HepG2 (cell line): ENCODE data around the gene COG8. TPM values are rescaled to one million over a fixed set of nuclear protein-coding genes. Genes with fewer than 3 reads are reported as not detected.

Experiments
- ETV6 ChIP-seq: sonication (generic); formaldehyde crosslinking; conservative IDR thresholded peaks from 2 replicates; pipeline ENCODE4 v1.4.0; 2020; ENCODE audit warnings: missing genetic modification reagents
- FOSL2 ChIP-seq: sonication (generic); formaldehyde crosslinking; IDR thresholded peaks from 2 replicates; pipeline ENCODE4 v1.4.0; 2020; ENCODE audit warnings: missing genetic modification reagents
- RARG ChIP-seq: sonication (generic); formaldehyde crosslinking; IDR thresholded peaks from 2 replicates; pipeline ENCODE4 v1.4.0; 2020; ENCODE audit warnings: low read depth, mild to moderate bottlenecking, missing genetic modification reagents
- ZNF136 ChIP-seq: sonication (generic); formaldehyde crosslinking; IDR thresholded peaks from 2 replicates; pipeline ENCODE4 v1.8.1; 2022; ENCODE audit warnings: low read depth, mild to moderate bottlenecking, moderate library complexity, missing genetic modification reagents
- ZNF3 ChIP-seq: IDR thresholded peaks from 2 replicates; pipeline ENCODE4 v1.7.0; 2017; ENCODE audit warnings: inconsistent platforms
- ZNF318 ChIP-seq: sonication (generic); formaldehyde crosslinking; IDR thresholded peaks from 2 replicates; pipeline ENCODE4 v1.4.0; 2020; ENCODE audit warnings: mild to moderate bottlenecking, missing genetic modification reagents
- ZNF646 ChIP-seq: sonication (generic); formaldehyde crosslinking; IDR thresholded peaks from 2 replicates; pipeline ENCODE4 v1.9.0; 2021; ENCODE audit warnings: mild to moderate bottlenecking, missing genetic modification reagents
- ZNF773 ChIP-seq: sonication (generic); formaldehyde crosslinking; IDR thresholded peaks from 2 replicates; pipeline ENCODE4 v1.4.0; 2020; ENCODE audit warnings: missing genetic modification reagents, borderline replicate concordance
- ZSCAN29 ChIP-seq: sonication (generic); formaldehyde crosslinking; conservative IDR thresholded peaks from 2 replicates; pipeline ENCODE4 v1.4.0; 2020; ENCODE audit warnings: mild to moderate bottlenecking, missing genetic modification reagents
- polyA plus RNA-seq, 8 experiments: library from polyadenylated mRNA; depleted of rRNA in 3 of 8; stranded (reverse) in 7 of 8; unstranded in 1 of 8; fragments of >200 nt; fragmentation: Illumina TruSeq in 4 of 8; extraction: Trizol in 4 of 8; gene quantifications; 2 replicates each; pipeline versions ENCODE4 v1.2.1 to v1.2.3, GENCODE V29; 2011 to 2016; ENCODE audit warnings: low read depth in 4 of 8, missing spikeins in 1 of 8, mixed read lengths in 1 of 8; ENCODE audit not compliant: insufficient read depth in 1 of 8
- total RNA-seq, 5 experiments: library from RNA; depleted of rRNA; stranded (reverse); fragments of >200 nt; fragmentation: Illumina TruSeq; extraction: Trizol; gene quantifications; 2 replicates each; pipeline ENCODE4 v1.2.3, GENCODE V29; 2016; ENCODE audit warnings: low read depth in 1 of 5
- TF ChIP-seq, protein P1 (sequence below): IDR thresholded peaks from 2 replicates; pipeline ENCODE4 v1.6.1; 2018; ENCODE audit warnings: missing genetic modification reagents, mild to moderate bottlenecking, missing compliant biosample characterization
- TF ChIP-seq, protein P2 (sequence below), 2 experiments: fragments of 450-650 bp in 1 of 2; sonication (generic) in 1 of 2; formaldehyde crosslinking; IDR thresholded peaks; 2 replicates each; pipeline versions ENCODE4 v1.5.0 to v1.8.0; 2020 to 2022; ENCODE audit warnings: mild to moderate bottlenecking in 1 of 2, missing genetic modification reagents in 1 of 2

The COG8 gene
- total and polyA plus RNA-seq, 2 of the 13 experiments (the other 11 are each of a cell fraction or from before 2014, with no cell fraction given): 45.5 to 52.1 TPM

DNA sequence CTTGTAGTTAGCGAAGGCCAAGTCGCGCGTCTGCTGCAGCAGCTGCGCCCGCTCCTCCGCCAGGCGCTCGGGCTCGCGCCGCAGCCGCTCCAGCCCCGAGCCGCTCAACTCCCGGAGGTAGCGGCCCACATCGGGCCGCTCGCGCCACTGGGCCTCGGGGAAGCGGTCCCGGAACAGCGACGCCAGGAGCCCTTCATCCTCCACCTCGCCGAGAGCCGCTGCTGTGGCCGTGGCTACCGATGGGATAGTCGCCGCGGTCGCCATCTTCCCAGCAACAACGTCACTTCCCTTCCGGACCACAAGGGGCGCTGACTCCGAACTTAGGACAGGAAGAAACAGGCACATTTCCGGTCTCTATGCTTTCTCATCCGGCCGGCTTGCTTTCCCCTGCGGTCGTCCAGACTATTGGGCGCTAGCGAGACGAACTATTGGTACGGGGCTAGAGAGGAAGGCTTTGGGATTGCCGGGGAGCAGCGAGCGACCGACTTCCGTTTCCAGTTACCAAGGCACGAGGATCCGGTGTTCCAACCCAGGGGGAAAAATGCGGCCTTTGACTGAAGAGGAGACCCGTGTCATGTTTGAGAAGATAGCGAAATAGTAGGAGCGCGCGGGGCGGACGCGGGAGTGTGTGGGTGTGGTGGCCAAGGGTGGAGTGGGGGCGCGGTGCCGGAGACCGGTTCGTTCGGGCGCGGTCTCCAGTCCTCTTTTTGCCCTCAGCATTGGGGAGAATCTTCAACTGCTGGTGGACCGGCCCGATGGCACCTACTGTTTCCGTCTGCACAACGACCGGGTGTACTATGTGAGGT, at the start of gene COG8, which contains the start of gene NIP7 (continued):
- TF ChIP-seq, protein P1, sequence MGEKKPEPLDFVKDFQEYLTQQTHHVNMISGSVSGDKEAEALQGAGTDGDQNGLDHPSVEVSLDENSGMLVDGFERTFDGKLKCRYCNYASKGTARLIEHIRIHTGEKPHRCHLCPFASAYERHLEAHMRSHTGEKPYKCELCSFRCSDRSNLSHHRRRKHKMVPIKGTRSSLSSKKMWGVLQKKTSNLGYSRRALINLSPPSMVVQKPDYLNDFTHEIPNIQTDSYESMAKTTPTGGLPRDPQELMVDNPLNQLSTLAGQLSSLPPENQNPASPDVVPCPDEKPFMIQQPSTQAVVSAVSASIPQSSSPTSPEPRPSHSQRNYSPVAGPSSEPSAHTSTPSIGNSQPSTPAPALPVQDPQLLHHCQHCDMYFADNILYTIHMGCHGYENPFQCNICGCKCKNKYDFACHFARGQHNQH (CRISPR knock-in tag): peak; percentile 100
- TF ChIP-seq ZSCAN29 (CRISPR knock-in tag) (peak; percentile 89), RARG (CRISPR knock-in tag) (no peak), ETV6 (peak; percentile 92), ZNF773 (CRISPR knock-in tag) (0 out of 2 replicates have a peak, but pooled peaks have one; percentile 16), ZNF646 (CRISPR knock-in tag) (no peak), FOSL2 (CRISPR knock-in tag) (peak; percentile 62; the same call in 1 of the 2 replicates), ZNF318 (CRISPR knock-in tag) (0 out of 2 replicates have a peak, but pooled peaks have one; percentile 36), ZNF3 (CRISPR knock-in tag) (no peak), ZNF136 (peak; percentile 89; the same call in 1 of the 2 replicates)
- TF ChIP-seq, protein P2, sequence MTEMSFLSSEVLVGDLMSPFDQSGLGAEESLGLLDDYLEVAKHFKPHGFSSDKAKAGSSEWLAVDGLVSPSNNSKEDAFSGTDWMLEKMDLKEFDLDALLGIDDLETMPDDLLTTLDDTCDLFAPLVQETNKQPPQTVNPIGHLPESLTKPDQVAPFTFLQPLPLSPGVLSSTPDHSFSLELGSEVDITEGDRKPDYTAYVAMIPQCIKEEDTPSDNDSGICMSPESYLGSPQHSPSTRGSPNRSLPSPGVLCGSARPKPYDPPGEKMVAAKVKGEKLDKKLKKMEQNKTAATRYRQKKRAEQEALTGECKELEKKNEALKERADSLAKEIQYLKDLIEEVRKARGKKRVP (CRISPR knock-in tag; IDR thresholded peaks at IDR 0.05): peak in 1 of 2 experiments; percentile 78; a peak in 2 of 4 replicates
